ENCODE data around the gene KHK. TPM values are rescaled to one million over a fixed set of nuclear protein-coding genes. Genes with fewer than 3 reads are reported as not detected.

KHK gene
- total RNA-seq, 1 experiment from 2014 or later = 1.5 TPM

DNA sequence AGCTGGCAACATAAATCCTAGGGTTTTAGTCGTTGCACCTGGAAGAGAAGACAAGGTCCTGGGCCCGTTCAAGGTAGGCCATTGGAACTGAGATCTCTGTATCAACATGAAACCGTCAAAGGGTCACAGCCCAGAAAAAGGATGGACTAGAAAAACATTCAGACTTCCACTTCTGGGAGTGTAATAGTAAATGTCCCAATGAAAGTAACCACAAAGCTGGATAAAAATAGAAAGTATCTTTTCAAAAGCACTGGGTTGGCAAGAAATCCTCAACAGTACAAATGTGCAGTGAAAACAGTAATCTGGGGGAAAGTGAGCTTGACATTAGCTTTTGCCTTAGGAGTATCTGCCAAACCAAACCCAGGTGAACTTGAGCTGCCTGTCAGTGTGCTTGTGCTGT lies 19.4 kb downstream of the KHK start:
- no peaks in the 10 kb centered on the region for H3K36me3 ChIP-seq (ENCODE audit: control insufficient read depth, insufficient read depth, low read length)
- no peak for ATAC-seq
- H3K27ac ChIP-seq (ENCODE audit: low read length) = no peak overlapping the region
- TF ChIP-seq, protein P1, sequence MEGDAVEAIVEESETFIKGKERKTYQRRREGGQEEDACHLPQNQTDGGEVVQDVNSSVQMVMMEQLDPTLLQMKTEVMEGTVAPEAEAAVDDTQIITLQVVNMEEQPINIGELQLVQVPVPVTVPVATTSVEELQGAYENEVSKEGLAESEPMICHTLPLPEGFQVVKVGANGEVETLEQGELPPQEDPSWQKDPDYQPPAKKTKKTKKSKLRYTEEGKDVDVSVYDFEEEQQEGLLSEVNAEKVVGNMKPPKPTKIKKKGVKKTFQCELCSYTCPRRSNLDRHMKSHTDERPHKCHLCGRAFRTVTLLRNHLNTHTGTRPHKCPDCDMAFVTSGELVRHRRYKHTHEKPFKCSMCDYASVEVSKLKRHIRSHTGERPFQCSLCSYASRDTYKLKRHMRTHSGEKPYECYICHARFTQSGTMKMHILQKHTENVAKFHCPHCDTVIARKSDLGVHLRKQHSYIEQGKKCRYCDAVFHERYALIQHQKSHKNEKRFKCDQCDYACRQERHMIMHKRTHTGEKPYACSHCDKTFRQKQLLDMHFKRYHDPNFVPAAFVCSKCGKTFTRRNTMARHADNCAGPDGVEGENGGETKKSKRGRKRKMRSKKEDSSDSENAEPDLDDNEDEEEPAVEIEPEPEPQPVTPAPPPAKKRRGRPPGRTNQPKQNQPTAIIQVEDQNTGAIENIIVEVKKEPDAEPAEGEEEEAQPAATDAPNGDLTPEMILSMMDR (IDR thresholded peaks at IDR 0.05) = no peak
- TF ChIP-seq POLR2AphosphoS5 (IDR thresholded peaks at IDR 0.05; ENCODE audit: low read depth, low read length) = no peak
- TF ChIP-seq, protein P2, sequence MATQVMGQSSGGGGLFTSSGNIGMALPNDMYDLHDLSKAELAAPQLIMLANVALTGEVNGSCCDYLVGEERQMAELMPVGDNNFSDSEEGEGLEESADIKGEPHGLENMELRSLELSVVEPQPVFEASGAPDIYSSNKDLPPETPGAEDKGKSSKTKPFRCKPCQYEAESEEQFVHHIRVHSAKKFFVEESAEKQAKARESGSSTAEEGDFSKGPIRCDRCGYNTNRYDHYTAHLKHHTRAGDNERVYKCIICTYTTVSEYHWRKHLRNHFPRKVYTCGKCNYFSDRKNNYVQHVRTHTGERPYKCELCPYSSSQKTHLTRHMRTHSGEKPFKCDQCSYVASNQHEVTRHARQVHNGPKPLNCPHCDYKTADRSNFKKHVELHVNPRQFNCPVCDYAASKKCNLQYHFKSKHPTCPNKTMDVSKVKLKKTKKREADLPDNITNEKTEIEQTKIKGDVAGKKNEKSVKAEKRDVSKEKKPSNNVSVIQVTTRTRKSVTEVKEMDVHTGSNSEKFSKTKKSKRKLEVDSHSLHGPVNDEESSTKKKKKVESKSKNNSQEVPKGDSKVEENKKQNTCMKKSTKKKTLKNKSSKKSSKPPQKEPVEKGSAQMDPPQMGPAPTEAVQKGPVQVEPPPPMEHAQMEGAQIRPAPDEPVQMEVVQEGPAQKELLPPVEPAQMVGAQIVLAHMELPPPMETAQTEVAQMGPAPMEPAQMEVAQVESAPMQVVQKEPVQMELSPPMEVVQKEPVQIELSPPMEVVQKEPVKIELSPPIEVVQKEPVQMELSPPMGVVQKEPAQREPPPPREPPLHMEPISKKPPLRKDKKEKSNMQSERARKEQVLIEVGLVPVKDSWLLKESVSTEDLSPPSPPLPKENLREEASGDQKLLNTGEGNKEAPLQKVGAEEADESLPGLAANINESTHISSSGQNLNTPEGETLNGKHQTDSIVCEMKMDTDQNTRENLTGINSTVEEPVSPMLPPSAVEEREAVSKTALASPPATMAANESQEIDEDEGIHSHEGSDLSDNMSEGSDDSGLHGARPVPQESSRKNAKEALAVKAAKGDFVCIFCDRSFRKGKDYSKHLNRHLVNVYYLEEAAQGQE (IDR thresholded peaks at IDR 0.05; ENCODE audit: insufficient read depth in 1 of 2, low read depth in 2 of 2, low read length in 1 of 2) = no peak
- TF ChIP-seq TCF7L2 (IDR thresholded peaks at IDR 0.05; ENCODE audit: low read depth, low read length) = no peak
- TF ChIP-seq SIN3A (IDR thresholded peaks at IDR 0.05; ENCODE audit: borderline replicate concordance, insufficient read depth, low read depth, low read length) = no peak
- no peaks in the 10 kb centered on the region for H3K27me3 ChIP-seq (ENCODE audit: control insufficient read depth, insufficient read depth, low read length)
- H3K9me3 ChIP-seq (ENCODE audit: control insufficient read depth, insufficient read depth, low read depth, low read length) = no peaks in the 10 kb centered on the region
- intact Hi-C loops (cut with micrococcal nuclease; ENCODE audit: unreplicated experiment) = no loop called here
- no TSS peak for BruUV-seq (replicated peaks)
- in situ Hi-C loops (cut with HindIII; ENCODE audit: low pct_unique_long_range_greater_than_20kb, low sequenced_read_pairs) = no loop called here
- no peak overlapping the region for H3K4me3 ChIP-seq (ENCODE audit: low read depth in 2 of 2, low read length in 2 of 2)
- no peaks in the 10 kb centered on the region for H3K4me1 ChIP-seq (ENCODE audit: control insufficient read depth, insufficient read depth, low read length)
- CTCF ChIA-PET = no interaction called here
- DNase-seq (ENCODE audit: low read depth, low spot score) = no peak
- POLR2A ChIA-PET = no interaction called here

DNA sequence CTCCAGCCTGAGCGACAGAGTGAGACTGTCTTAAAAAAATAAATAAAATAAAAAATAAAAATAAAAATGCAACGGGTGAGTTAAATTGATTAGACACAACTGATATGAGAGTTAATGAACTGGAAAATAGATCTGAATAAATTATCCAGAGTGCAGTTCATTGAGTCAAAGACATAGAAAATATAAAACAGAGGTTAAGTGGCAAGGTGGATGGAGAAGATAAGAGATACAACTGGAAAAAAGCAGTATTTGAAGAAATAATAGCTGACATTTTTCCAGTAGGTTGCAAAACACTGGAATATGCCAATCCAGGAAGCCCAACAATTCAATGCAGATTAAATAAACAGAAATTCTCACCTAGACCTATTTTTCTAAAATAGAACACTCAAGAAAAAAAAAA lies 21.6 kb downstream of the KHK start:
- ATAC-seq (no peak), DNase-seq (ENCODE audit: low read depth, low spot score) (no peak)
- no peaks in the 10 kb centered on the region for H3K4me1 ChIP-seq (ENCODE audit: control insufficient read depth, insufficient read depth, low read length)
- CTCF ChIA-PET = interaction anchor here (0.7 kb wide), 1 partner anchor 61 kb away, joined by 3 read pairs; no protein-coding TSS in a partner anchor
- BruUV-seq (replicated peaks) = no TSS peak
- no peak overlapping the region for H3K4me3 ChIP-seq (ENCODE audit: low read depth in 2 of 2, low read length in 2 of 2)
- H3K27ac ChIP-seq (ENCODE audit: low read length) = no peak overlapping the region
- in situ Hi-C loops (cut with HindIII; ENCODE audit: low pct_unique_long_range_greater_than_20kb, low sequenced_read_pairs) = no loop called here
- POLR2A ChIA-PET = interaction anchor here (0.6 to 0.7 kb wide), 3 partner anchors 30 to 201 kb away, joined by 3 read pairs; no protein-coding TSS in a partner anchor
- no peaks in the 10 kb centered on the region for H3K36me3 ChIP-seq (ENCODE audit: control insufficient read depth, insufficient read depth, low read length)
- no peaks in the 10 kb centered on the region for H3K9me3 ChIP-seq (ENCODE audit: control insufficient read depth, insufficient read depth, low read depth, low read length)
- TF ChIP-seq, protein P2 (IDR thresholded peaks at IDR 0.05; ENCODE audit: insufficient read depth in 1 of 2, low read depth in 2 of 2, low read length in 1 of 2) = no peak
- TF ChIP-seq TCF7L2 (IDR thresholded peaks at IDR 0.05; ENCODE audit: low read depth, low read length) = no peak
- no peak for TF ChIP-seq SIN3A (IDR thresholded peaks at IDR 0.05; ENCODE audit: borderline replicate concordance, insufficient read depth, low read depth, low read length)
- no peak for TF ChIP-seq POLR2AphosphoS5 (IDR thresholded peaks at IDR 0.05; ENCODE audit: low read depth, low read length)
- TF ChIP-seq, protein P1 (IDR thresholded peaks at IDR 0.05) = no peak
- intact Hi-C loops (cut with micrococcal nuclease; ENCODE audit: unreplicated experiment) = no loop called here
- H3K27me3 ChIP-seq (ENCODE audit: control insufficient read depth, insufficient read depth, low read length) = no peaks in the 10 kb centered on the region

Measured in Panc1 (cell line).